ENCODE results near the gene NUP133. TPM values are rescaled to one million over a fixed set of nuclear protein-coding genes. Genes with fewer than 3 reads are reported as not detected.

NUP133 gene
- total RNA-seq, 1 donor from 2014 or later, result 38.3 TPM

DNA sequence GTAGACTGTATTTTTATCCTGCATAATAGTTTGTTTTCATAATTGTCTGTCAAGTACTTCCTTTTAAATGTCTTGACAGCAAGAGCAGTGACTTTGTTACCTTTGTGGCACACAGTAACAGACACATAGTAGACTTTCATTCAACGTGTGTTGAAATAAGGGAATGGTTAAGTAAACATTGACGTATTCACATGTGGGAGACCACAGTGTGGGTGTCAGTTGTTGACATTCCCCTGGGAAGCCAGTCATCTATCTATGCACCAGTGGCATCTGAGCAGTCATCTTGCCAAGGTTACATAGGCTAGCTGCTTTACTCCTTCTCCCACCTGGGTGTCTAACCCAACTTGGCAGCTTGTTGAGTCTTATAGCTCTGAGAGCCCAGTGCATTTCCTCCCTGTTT, 1.4 kb upstream of the NUP133 start:
- intact Hi-C loops (cut with DNase I), result loop anchor here (5.0 kb wide), 1 partner anchor 1342 kb away; the partner anchor contains the start of gene IBA57
- H3K9me3 ChIP-seq, result no peaks in the 10 kb centered on the region
- peaks cover 18% of the 10 kb centered on the region for H3K4me1 ChIP-seq
- no peak overlapping the region for H3K4me3 ChIP-seq
- peaks cover 0 to 10% of the 10 kb centered on the region in 2 donors for H3K36me3 ChIP-seq
- TF ChIP-seq, protein P1, sequence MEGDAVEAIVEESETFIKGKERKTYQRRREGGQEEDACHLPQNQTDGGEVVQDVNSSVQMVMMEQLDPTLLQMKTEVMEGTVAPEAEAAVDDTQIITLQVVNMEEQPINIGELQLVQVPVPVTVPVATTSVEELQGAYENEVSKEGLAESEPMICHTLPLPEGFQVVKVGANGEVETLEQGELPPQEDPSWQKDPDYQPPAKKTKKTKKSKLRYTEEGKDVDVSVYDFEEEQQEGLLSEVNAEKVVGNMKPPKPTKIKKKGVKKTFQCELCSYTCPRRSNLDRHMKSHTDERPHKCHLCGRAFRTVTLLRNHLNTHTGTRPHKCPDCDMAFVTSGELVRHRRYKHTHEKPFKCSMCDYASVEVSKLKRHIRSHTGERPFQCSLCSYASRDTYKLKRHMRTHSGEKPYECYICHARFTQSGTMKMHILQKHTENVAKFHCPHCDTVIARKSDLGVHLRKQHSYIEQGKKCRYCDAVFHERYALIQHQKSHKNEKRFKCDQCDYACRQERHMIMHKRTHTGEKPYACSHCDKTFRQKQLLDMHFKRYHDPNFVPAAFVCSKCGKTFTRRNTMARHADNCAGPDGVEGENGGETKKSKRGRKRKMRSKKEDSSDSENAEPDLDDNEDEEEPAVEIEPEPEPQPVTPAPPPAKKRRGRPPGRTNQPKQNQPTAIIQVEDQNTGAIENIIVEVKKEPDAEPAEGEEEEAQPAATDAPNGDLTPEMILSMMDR (IDR thresholded peaks at IDR 0.05), result no peak
- TF ChIP-seq POLR2AphosphoS5 (IDR thresholded peaks at IDR 0.05; ENCODE audit: insufficient read depth in 1 of 2, low read depth in 1 of 2) (no peak), POLR2A (IDR thresholded peaks at IDR 0.05) (no peak)
- no peak overlapping the region for H3K27ac ChIP-seq
- no peaks in the 10 kb centered on the region for H3K27me3 ChIP-seq
- DNase-seq (ENCODE audit: extremely low spot score in 2 of 2), result no peak

- Histone ChIP-seq H3K36me3 (peaks cover 0 to 10% of the 10 kb centered on the region in 2 donors), H3K27me3 (no peaks in the 10 kb centered on the region), H3K4me3 (peak overlapping the region; percentile 70 to 92), H3K9me3 (no peaks in the 10 kb centered on the region), H3K4me1 (peaks cover 18% of the 10 kb centered on the region), H3K27ac (peak overlapping the region; percentile 93)
- DNase-seq (ENCODE audit: extremely low spot score in 2 of 2), result no peak
- TF ChIP-seq, protein P1 (IDR thresholded peaks at IDR 0.05), result no peak
- TF ChIP-seq POLR2A (IDR thresholded peaks at IDR 0.05) (no peak), POLR2AphosphoS5 (IDR thresholded peaks at IDR 0.05; ENCODE audit: insufficient read depth in 1 of 2, low read depth in 1 of 2) (no peak)
- intact Hi-C loops (cut with DNase I), result loop anchor here (5.0 kb wide), 1 partner anchor 1342 kb away; the partner anchor contains the start of gene IBA57
Observed at GRCh38 chr1:229508823-229509337, 739 bp upstream of the NUP133 start.

DNA sequence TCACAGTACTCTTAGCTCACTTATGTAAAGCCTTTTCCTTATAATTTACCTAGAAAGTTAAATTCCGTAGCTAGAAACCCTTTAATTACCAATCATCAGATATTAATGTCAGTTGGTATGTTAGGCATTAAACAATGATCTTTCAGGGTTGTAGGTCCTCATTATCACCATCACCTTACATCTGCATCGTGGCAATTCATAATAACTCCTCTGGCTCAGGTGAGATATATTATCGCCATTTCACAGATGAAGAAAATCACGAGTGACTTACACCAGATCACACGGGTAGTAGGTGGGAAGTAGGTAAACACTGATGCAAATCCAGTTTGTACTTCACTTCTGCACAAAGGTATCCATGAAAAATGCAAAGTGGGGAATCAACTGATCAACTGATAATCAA, 639 bp downstream of the NUP133 start:
- Histone ChIP-seq H3K4me3 (peak overlapping the region; percentile 70 to 92), H3K4me1 (peaks cover 18% of the 10 kb centered on the region), H3K9me3 (no peaks in the 10 kb centered on the region), H3K27ac (peak overlapping the region; percentile 93), H3K27me3 (no peaks in the 10 kb centered on the region), H3K36me3 (peaks cover 0 to 10% of the 10 kb centered on the region in 2 donors)
- intact Hi-C loops (cut with DNase I), result loop anchor here (5.0 kb wide), 1 partner anchor 1340 kb away; the partner anchor contains the start of gene IBA57
- no peak for DNase-seq (ENCODE audit: extremely low spot score in 2 of 2)
- TF ChIP-seq POLR2A (IDR thresholded peaks at IDR 0.05), result no peak
- TF ChIP-seq, protein P1 (IDR thresholded peaks at IDR 0.05), result no peak
- TF ChIP-seq POLR2AphosphoS5 (IDR thresholded peaks at IDR 0.05; ENCODE audit: insufficient read depth in 1 of 2, low read depth in 1 of 2), result no peak

GRCh38 chr1:229506633-229507032, 1.5 kb downstream of the NUP133 start:
- H3K4me3 ChIP-seq, result no peak overlapping the region
- TF ChIP-seq POLR2A (IDR thresholded peaks at IDR 0.05) (no peak), POLR2AphosphoS5 (IDR thresholded peaks at IDR 0.05; ENCODE audit: insufficient read depth in 1 of 2, low read depth in 1 of 2) (no peak)
- TF ChIP-seq, protein P1 (IDR thresholded peaks at IDR 0.05), result no peak
- H3K27ac ChIP-seq, result no peak overlapping the region
- H3K27me3 ChIP-seq, result no peaks in the 10 kb centered on the region
- peaks cover 0 to 17% of the 10 kb centered on the region in 2 donors for H3K36me3 ChIP-seq
- H3K4me1 ChIP-seq, result peaks cover 18% of the 10 kb centered on the region
- H3K9me3 ChIP-seq, result no peaks in the 10 kb centered on the region
- no peak for DNase-seq (ENCODE audit: extremely low spot score in 2 of 2)
- intact Hi-C loops (cut with DNase I), result loop anchor here (5.0 kb wide), 1 partner anchor 1339 kb away; the partner anchor contains the start of gene IBA57

DNA sequence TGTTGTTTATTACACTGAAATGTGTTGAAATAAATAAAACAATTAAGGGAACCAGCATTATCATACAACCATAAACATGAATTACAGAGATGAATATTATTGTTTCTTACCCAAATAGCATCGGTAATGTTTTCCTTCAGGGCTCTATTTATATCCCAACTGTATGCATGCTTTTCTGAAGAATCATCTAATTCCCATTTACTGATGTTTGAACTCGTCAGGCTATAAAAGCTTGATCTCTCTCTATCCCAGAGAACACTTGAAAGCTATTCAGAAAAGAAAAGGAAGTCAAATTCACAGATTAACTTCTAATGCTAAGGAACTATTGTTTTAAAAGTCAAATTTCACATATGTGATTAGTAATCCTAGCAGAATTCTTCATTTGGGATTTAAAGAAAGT, 12.4 kb downstream of the NUP133 start:
- peaks cover 0 to 73% of the 10 kb centered on the region in 2 donors for H3K36me3 ChIP-seq
- DNase-seq (ENCODE audit: extremely low spot score in 2 of 2), result no peak

More for the DNA sequence above, 12.4 kb downstream of the NUP133 start:
- intact Hi-C loops (cut with DNase I), result no loop called here
- no peaks in the 10 kb centered on the region for H3K9me3 ChIP-seq
- no peaks in the 10 kb centered on the region for H3K4me1 ChIP-seq
- no peaks in the 10 kb centered on the region for H3K27me3 ChIP-seq
- H3K27ac ChIP-seq, result no peak overlapping the region
- H3K4me3 ChIP-seq, result no peak overlapping the region
- TF ChIP-seq POLR2A (IDR thresholded peaks at IDR 0.05) (no peak), POLR2AphosphoS5 (IDR thresholded peaks at IDR 0.05; ENCODE audit: insufficient read depth in 1 of 2, low read depth in 1 of 2) (no peak)
- TF ChIP-seq, protein P1 (IDR thresholded peaks at IDR 0.05), result no peak

All from vagina (tissue), 2 donors.